Measurements from ENCODE around the gene SUPT5H. TPM values are rescaled to one million over a fixed set of nuclear protein-coding genes. Genes with fewer than 3 reads are reported as not detected.

Gene SUPT5H
- total RNA-seq, result 106 to 120 TPM (median 108 TPM) in 3 replicates
- long read RNA-seq, transcript SUPT5H-218 (2 exons, 718 nt), result major isoform, 37 of 63 reads
- long read RNA-seq, partial matches to known transcripts, result 19 of 63 reads
- long read RNA-seq, other reads (novel, unspliced or antisense), result 7 of 63 reads

GRCh38 chr19:39445196-39446111 lies at the start of gene SUPT5H:
Gene SUPT5H, plus strand, starts transcription at chr19:39445582. Its CDS starts 309 bp downstream, at chr19:39445891.
- Mint-ChIP-seq H3K4me3 (ENCODE audit: unreplicated experiment) (peak within 1 kb of the TSS; percentile 94), H3K27ac (ENCODE audit: unreplicated experiment) (peak within 1 kb of the TSS; percentile 99), H3K36me3 (ENCODE audit: low read depth) (peaks cover 14% of the 10 kb centered on the region), H3K4me1 (ENCODE audit: low read depth) (peaks cover 52% of the 10 kb centered on the region), H3K27me3 (ENCODE audit: low read depth) (no peaks in the 10 kb centered on the region), H3K9me3 (ENCODE audit: low read depth) (no peaks in the 10 kb centered on the region)
- DNase-seq (ENCODE audit: low spot score), result peak; percentile 98
- TF ChIP-seq CTCF (IDR thresholded peaks at IDR 0.05), result no peak

DNA sequence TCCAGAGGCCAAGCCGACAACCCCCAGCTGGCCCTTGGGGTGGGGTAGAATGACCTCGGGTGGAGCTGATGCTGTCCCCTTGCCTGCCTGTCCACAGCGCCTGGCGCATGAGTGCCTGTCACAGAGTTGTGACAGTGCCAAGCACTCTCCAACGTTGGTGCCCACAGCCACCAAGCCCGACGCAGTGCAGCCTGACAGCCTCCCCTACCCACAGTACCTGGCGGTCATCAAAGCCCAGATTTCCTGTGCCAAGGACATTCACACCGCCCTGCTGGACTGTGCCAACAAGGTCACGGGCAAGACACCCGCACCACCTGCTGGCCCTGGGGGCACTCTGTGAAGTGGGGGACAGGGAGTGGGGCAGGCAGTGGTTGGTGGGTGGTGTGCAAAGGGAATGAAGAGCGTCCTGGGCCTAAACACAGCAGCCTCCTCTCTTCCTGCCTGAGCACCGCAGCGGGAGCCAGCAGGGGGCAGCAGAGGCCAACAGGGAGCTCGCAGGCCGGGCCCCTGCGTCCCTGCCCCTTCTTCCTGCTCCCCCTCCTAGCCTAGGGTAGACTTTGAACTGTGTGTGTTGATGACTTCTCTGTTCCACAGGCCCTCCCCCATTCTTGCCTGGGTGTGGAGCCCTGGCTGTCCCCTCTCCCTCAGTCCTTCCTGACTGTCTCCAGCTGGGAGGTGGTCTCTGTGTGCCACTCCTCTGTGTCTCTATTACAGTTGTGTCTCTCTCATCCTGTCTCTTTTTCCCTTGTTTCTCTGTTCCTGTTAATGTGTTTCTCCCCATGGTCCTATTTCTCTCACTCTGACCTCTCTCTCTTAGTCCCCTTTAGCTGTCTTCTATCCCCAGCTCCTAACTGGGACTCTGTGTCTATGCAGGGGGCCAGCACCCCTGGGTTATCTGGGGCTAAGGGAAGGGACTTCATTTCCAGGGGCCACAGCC lies 47.8 kb upstream of the SUPT5H start:
- Mint-ChIP-seq H3K4me1 (ENCODE audit: low read depth) (peaks cover 35% of the 10 kb centered on the region), H3K9me3 (ENCODE audit: low read depth) (no peaks in the 10 kb centered on the region), H3K36me3 (ENCODE audit: low read depth) (peaks cover 6% of the 10 kb centered on the region), H3K27ac (ENCODE audit: unreplicated experiment) (peak overlapping the region; percentile 86), H3K27me3 (ENCODE audit: low read depth) (no peaks in the 10 kb centered on the region), H3K4me3 (ENCODE audit: unreplicated experiment) (no peak overlapping the region)
- peak; percentile 96 for TF ChIP-seq CTCF (IDR thresholded peaks at IDR 0.05)
- no peak for DNase-seq (ENCODE audit: low spot score)

DNA sequence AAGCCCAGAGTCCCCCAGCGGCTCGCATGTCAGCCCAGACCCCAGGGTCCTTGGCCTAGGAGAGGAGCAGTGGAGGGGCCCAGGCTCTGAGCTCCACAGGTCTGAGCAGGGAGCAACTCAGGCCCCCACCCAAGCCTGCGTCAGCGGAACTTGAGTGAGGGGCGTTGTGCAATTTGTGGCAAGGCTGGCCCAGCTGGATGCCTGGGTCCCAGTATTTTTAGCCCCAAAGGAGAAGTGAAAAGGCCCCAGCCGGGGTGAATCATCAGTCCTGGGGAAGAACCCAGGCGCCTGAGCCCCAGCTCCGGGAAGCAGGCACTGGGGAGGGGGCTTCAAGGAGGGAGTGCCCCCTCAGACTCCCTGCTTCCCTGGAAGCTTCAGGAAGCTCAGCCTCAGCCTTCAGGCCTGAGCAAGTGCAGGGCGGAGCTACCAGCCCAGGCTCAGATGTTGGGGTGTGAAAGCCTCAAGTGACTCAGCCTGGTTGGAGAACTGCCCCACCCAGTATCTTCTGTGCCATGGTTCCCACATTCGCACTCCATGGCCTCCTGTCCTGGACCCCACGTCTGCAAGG lies 47.0 kb upstream of the SUPT5H start:
- Mint-ChIP-seq H3K36me3 (ENCODE audit: low read depth) (peaks cover 6% of the 10 kb centered on the region), H3K9me3 (ENCODE audit: low read depth) (no peaks in the 10 kb centered on the region), H3K27ac (ENCODE audit: unreplicated experiment) (peak overlapping the region; percentile 86), H3K27me3 (ENCODE audit: low read depth) (no peaks in the 10 kb centered on the region), H3K4me3 (ENCODE audit: unreplicated experiment) (no peak overlapping the region), H3K4me1 (ENCODE audit: low read depth) (peaks cover 41% of the 10 kb centered on the region)
- TF ChIP-seq CTCF (IDR thresholded peaks at IDR 0.05), result no peak
- no peak for DNase-seq (ENCODE audit: low spot score)

DNA sequence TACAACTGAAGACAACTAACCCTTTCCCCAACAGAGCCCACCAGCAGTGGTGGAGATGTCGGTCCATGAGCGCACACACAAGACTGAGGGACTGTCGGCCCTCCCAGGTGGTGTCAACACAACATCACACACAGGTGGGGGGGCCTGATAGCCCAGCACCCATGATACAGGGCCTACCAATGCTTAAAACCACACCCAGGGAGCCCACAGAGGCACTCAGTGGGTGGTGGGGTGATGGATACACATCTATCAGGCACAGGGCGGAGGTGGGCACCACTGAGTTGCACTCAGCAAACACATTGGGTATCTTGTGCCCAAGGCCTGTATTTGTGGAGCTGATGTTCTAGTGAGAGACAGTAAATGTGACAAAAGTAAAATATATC lies 45.7 kb upstream of the SUPT5H start:
- no peaks in the 10 kb centered on the region for H3K9me3 Mint-ChIP-seq (ENCODE audit: low read depth)
- peaks cover 4% of the 10 kb centered on the region for H3K36me3 Mint-ChIP-seq (ENCODE audit: low read depth)
- no peak for DNase-seq (ENCODE audit: low spot score)
- H3K27me3 Mint-ChIP-seq (ENCODE audit: low read depth), result no peaks in the 10 kb centered on the region
- H3K4me3 Mint-ChIP-seq (ENCODE audit: unreplicated experiment), result no peak overlapping the region
- no peak for TF ChIP-seq CTCF (IDR thresholded peaks at IDR 0.05)
- no peak overlapping the region for H3K27ac Mint-ChIP-seq (ENCODE audit: unreplicated experiment)
- peaks cover 47% of the 10 kb centered on the region for H3K4me1 Mint-ChIP-seq (ENCODE audit: low read depth)

Measured in chondrocyte (in vitro differentiated cells).